WTC11 (cell line): ENCODE results near the gene CAPZB.

Source experiments
- CREB1 ChIP-seq: sonication (generic); formaldehyde crosslinking; IDR thresholded peaks from 2 replicates; pipeline ENCODE4 v1.8.0; 2023; ENCODE audit warnings: mild to moderate bottlenecking, missing genetic modification reagents
- ELF4 ChIP-seq: sonication (generic); formaldehyde crosslinking; IDR thresholded peaks from 2 replicates; pipeline ENCODE4 v1.8.1; 2022; ENCODE audit warnings: low read depth, mild to moderate bottlenecking, moderate library complexity, missing genetic modification reagents
- KAT7 ChIP-seq: sonication (generic); formaldehyde crosslinking; IDR thresholded peaks from 2 replicates; pipeline ENCODE4 v1.8.1; 2023; ENCODE audit warnings: missing genetic modification reagents, mild to moderate bottlenecking, borderline replicate concordance
- MYBL2 ChIP-seq: sonication (generic); formaldehyde crosslinking; IDR thresholded peaks from 2 replicates; pipeline ENCODE4 v1.8.1; 2023; ENCODE audit warnings: mild to moderate bottlenecking, moderate library complexity, missing genetic modification reagents
- SP1 ChIP-seq: sonication (generic); formaldehyde crosslinking; conservative IDR thresholded peaks from 2 replicates; pipeline ENCODE4 v1.8.1; 2022; ENCODE audit warnings: missing genetic modification reagents
- TEAD4 ChIP-seq: sonication (generic); formaldehyde crosslinking; IDR thresholded peaks from 2 replicates; pipeline ENCODE4 v1.8.0; 2022; ENCODE audit warnings: mild to moderate bottlenecking, missing genetic modification reagents
- ZNF219 ChIP-seq: sonication (generic); formaldehyde crosslinking; IDR thresholded peaks from 2 replicates; pipeline ENCODE4 v1.8.0; 2023; ENCODE audit warnings: missing genetic modification reagents, mild to moderate bottlenecking, borderline replicate concordance
- ZNF317 ChIP-seq: sonication (generic); formaldehyde crosslinking; IDR thresholded peaks from 2 replicates; pipeline ENCODE4 v1.8.1; 2023; ENCODE audit warnings: low read depth, mild to moderate bottlenecking, moderate library complexity, missing genetic modification reagents, borderline replicate concordance
- ZNF396 ChIP-seq: fragments of 250-450 bp; sonication (Bioruptor Pico); IDR thresholded peaks from 2 replicates; pipeline ENCODE4 v1.8.0; 2021; ENCODE audit warnings: mild to moderate bottlenecking, moderate library complexity, borderline replicate concordance
- TF ChIP-seq, protein P1 (sequence below): fragments of 200-600 bp; IDR thresholded peaks from 2 replicates; pipeline ENCODE4 v1.8.0; 2022; ENCODE audit warnings: antibody characterized with exemption
- TF ChIP-seq, protein P2 (sequence below): sonication (generic); formaldehyde crosslinking; IDR thresholded peaks from 2 replicates; pipeline ENCODE4 v1.8.1; 2022; ENCODE audit warnings: low read depth, mild to moderate bottlenecking, moderate library complexity, missing genetic modification reagents, borderline replicate concordance
- TF ChIP-seq, protein P3 (sequence below): sonication (generic); formaldehyde crosslinking; IDR thresholded peaks from 2 replicates; pipeline ENCODE4 v1.8.0; 2022; ENCODE audit warnings: missing genetic modification reagents
- TF ChIP-seq, protein P4 (sequence below): sonication (generic); formaldehyde crosslinking; IDR thresholded peaks from 2 replicates; pipeline ENCODE4 v1.8.1; 2022; ENCODE audit warnings: low read depth, missing genetic modification reagents, borderline replicate concordance
- TF ChIP-seq, protein P5 (sequence below): sonication (generic); formaldehyde crosslinking; IDR thresholded peaks from 2 replicates; pipeline ENCODE4 v1.8.1; 2023; ENCODE audit warnings: mild to moderate bottlenecking, missing genetic modification reagents, moderate library complexity

DNA sequence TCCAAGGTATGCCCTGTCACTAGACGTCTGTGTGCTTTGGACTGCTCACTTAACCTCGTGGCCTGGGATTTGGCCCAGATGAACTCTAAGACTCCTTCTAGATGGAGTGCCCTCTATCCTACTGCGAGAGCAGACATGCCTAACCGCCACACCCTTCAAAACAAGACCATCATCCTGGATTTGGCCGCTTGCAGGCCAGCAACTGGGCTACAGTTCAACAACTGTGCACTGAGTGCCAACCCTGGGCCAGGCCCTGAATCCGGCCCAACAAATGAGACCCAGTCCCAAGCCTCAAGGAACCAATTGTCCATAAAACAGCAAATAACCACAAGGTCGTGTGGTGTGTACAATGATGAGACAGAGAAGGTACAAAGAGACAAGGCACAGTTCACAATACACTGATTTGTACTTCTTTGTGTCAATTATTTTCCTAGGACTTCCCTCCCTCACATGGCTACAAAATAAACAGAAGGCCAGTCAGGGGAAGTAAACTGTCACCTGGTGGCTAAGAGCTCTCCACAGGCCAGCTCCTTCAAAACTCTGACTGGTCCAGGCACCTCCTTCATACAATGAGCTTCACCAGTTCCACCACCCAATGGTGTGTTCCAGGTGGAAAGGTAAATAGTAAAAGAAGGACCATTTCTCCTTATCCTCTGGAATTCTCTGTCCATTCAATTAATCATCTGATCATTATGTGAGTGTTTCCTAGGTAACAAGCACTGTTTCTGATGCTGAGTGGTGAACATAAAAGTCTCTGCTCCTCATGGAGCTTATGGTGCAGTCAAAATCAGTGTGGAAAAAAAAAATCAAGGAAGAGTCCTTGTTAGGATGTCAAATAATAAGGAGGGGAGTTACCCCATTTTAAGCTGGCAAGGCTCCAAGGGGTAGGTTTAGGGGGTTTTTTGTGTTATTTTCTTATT is 60.4 kb downstream of the CAPZB start:
- TF ChIP-seq, protein P1, sequence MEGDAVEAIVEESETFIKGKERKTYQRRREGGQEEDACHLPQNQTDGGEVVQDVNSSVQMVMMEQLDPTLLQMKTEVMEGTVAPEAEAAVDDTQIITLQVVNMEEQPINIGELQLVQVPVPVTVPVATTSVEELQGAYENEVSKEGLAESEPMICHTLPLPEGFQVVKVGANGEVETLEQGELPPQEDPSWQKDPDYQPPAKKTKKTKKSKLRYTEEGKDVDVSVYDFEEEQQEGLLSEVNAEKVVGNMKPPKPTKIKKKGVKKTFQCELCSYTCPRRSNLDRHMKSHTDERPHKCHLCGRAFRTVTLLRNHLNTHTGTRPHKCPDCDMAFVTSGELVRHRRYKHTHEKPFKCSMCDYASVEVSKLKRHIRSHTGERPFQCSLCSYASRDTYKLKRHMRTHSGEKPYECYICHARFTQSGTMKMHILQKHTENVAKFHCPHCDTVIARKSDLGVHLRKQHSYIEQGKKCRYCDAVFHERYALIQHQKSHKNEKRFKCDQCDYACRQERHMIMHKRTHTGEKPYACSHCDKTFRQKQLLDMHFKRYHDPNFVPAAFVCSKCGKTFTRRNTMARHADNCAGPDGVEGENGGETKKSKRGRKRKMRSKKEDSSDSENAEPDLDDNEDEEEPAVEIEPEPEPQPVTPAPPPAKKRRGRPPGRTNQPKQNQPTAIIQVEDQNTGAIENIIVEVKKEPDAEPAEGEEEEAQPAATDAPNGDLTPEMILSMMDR: no peak
- no peak for TF ChIP-seq CREB1 (CRISPR knock-in tag)
- no peak for TF ChIP-seq ZNF317
- no peak for TF ChIP-seq TEAD4 (CRISPR knock-in tag)
- TF ChIP-seq ZNF396 (CRISPR knock-in tag): no peak
- TF ChIP-seq, protein P2, sequence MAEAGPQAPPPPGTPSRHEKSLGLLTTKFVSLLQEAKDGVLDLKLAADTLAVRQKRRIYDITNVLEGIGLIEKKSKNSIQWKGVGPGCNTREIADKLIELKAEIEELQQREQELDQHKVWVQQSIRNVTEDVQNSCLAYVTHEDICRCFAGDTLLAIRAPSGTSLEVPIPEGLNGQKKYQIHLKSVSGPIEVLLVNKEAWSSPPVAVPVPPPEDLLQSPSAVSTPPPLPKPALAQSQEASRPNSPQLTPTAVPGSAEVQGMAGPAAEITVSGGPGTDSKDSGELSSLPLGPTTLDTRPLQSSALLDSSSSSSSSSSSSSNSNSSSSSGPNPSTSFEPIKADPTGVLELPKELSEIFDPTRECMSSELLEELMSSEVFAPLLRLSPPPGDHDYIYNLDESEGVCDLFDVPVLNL (CRISPR knock-in tag): no peak
- no peak for TF ChIP-seq SP1
- no peak for TF ChIP-seq ELF4
- TF ChIP-seq, protein P3, sequence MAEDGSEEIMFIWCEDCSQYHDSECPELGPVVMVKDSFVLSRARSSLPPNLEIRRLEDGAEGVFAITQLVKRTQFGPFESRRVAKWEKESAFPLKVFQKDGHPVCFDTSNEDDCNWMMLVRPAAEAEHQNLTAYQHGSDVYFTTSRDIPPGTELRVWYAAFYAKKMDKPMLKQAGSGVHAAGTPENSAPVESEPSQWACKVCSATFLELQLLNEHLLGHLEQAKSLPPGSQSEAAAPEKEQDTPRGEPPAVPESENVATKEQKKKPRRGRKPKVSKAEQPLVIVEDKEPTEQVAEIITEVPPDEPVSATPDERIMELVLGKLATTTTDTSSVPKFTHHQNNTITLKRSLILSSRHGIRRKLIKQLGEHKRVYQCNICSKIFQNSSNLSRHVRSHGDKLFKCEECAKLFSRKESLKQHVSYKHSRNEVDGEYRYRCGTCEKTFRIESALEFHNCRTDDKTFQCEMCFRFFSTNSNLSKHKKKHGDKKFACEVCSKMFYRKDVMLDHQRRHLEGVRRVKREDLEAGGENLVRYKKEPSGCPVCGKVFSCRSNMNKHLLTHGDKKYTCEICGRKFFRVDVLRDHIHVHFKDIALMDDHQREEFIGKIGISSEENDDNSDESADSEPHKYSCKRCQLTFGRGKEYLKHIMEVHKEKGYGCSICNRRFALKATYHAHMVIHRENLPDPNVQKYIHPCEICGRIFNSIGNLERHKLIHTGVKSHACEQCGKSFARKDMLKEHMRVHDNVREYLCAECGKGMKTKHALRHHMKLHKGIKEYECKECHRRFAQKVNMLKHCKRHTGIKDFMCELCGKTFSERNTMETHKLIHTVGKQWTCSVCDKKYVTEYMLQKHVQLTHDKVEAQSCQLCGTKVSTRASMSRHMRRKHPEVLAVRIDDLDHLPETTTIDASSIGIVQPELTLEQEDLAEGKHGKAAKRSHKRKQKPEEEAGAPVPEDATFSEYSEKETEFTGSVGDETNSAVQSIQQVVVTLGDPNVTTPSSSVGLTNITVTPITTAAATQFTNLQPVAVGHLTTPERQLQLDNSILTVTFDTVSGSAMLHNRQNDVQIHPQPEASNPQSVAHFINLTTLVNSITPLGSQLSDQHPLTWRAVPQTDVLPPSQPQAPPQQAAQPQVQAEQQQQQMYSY (CRISPR knock-in tag): no peak
- TF ChIP-seq, protein P4, sequence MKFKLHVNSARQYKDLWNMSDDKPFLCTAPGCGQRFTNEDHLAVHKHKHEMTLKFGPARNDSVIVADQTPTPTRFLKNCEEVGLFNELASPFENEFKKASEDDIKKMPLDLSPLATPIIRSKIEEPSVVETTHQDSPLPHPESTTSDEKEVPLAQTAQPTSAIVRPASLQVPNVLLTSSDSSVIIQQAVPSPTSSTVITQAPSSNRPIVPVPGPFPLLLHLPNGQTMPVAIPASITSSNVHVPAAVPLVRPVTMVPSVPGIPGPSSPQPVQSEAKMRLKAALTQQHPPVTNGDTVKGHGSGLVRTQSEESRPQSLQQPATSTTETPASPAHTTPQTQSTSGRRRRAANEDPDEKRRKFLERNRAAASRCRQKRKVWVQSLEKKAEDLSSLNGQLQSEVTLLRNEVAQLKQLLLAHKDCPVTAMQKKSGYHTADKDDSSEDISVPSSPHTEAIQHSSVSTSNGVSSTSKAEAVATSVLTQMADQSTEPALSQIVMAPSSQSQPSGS (CRISPR knock-in tag): no peak
- TF ChIP-seq MYBL2 (CRISPR knock-in tag): no peak
- TF ChIP-seq ZNF219 (CRISPR knock-in tag): no peak
- TF ChIP-seq, protein P5, sequence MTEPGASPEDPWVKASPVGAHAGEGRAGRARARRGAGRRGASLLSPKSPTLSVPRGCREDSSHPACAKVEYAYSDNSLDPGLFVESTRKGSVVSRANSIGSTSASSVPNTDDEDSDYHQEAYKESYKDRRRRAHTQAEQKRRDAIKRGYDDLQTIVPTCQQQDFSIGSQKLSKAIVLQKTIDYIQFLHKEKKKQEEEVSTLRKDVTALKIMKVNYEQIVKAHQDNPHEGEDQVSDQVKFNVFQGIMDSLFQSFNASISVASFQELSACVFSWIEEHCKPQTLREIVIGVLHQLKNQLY (CRISPR knock-in tag): no peak
- no peak for TF ChIP-seq KAT7
